Measurements from ENCODE around the gene WASF3.

The WASF3 gene

GRCh38 chr13:26558074-26558805 lies 757 bp downstream of the WASF3 start:
- H3K4me3 ChIP-seq, result peak overlapping the region; percentile 46
- in situ Hi-C loops (cut with MboI; ENCODE audit: low sequenced_read_pairs), result no loop called here
- peaks cover 8% of the 10 kb centered on the region for H3K4me1 ChIP-seq
- H3K36me3 ChIP-seq (replicated peaks), result no peaks in the 10 kb centered on the region
- 0 out of 2 replicates have a peak, but pooled peaks cover 2% of the 10 kb centered on the region for H3K27me3 ChIP-seq (ENCODE audit: low read depth)
- H3K9me3 ChIP-seq, result no peaks in the 10 kb centered on the region
- peak; percentile 20 to 42 for DNase-seq (ENCODE audit: low spot score in 2 of 2)

DNA sequence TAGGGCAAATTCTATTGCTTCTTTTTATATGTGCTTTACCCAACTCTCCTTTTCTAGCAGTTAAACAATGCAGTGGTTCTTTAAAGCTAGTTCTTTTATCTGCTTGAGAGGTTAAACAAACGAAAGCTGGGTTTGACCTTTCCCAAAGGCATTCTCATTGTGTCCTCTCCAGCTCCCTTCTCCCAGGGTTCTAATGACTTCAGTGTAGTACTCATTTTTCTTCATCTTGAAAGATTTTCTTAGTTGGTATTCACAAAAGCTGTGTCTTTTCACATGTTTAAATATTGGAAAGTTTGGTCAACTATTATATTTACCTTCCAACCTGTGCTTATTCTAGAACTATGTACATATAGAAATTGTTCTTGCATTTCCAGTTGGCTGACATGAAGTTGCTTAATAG lies 1.5 kb downstream of the WASF3 start:
- in situ Hi-C loops (cut with MboI; ENCODE audit: low sequenced_read_pairs), result no loop called here
- Histone ChIP-seq H3K4me3 (no peak overlapping the region; the same call in 1 of the 2 replicates), H3K4me1 (peaks cover 8% of the 10 kb centered on the region), H3K9me3 (no peaks in the 10 kb centered on the region), H3K36me3 (replicated peaks) (no peaks in the 10 kb centered on the region), H3K27me3 (ENCODE audit: low read depth) (0 out of 2 replicates have a peak, but pooled peaks cover 2% of the 10 kb centered on the region)
- DNase-seq (ENCODE audit: low spot score in 2 of 2), result peak; percentile 40 to 89

- in situ Hi-C loops (cut with MboI; ENCODE audit: low sequenced_read_pairs), result no loop called here
- Histone ChIP-seq H3K27me3 (ENCODE audit: low read depth) (0 out of 2 replicates have a peak, but pooled peaks cover 2% of the 10 kb centered on the region), H3K4me1 (peaks cover 8% of the 10 kb centered on the region), H3K36me3 (replicated peaks) (no peaks in the 10 kb centered on the region), H3K9me3 (no peaks in the 10 kb centered on the region), H3K4me3 (no peak overlapping the region)
- DNase-seq (ENCODE audit: low spot score in 2 of 2), result no peak
Observed at GRCh38 chr13:26560456-26560855, 3.0 kb downstream of the WASF3 start.

GRCh38 chr13:26561067-26561466 lies 3.6 kb downstream of the WASF3 start:
- peaks cover 8% of the 10 kb centered on the region for H3K4me1 ChIP-seq
- in situ Hi-C loops (cut with MboI; ENCODE audit: low sequenced_read_pairs), result no loop called here
- H3K27me3 ChIP-seq (ENCODE audit: low read depth), result 0 out of 2 replicates have a peak, but pooled peaks cover 2% of the 10 kb centered on the region
- H3K9me3 ChIP-seq, result no peaks in the 10 kb centered on the region
- H3K4me3 ChIP-seq, result no peak overlapping the region
- H3K36me3 ChIP-seq (replicated peaks), result no peaks in the 10 kb centered on the region
- DNase-seq (ENCODE audit: low spot score in 2 of 2), result no peak

DNA sequence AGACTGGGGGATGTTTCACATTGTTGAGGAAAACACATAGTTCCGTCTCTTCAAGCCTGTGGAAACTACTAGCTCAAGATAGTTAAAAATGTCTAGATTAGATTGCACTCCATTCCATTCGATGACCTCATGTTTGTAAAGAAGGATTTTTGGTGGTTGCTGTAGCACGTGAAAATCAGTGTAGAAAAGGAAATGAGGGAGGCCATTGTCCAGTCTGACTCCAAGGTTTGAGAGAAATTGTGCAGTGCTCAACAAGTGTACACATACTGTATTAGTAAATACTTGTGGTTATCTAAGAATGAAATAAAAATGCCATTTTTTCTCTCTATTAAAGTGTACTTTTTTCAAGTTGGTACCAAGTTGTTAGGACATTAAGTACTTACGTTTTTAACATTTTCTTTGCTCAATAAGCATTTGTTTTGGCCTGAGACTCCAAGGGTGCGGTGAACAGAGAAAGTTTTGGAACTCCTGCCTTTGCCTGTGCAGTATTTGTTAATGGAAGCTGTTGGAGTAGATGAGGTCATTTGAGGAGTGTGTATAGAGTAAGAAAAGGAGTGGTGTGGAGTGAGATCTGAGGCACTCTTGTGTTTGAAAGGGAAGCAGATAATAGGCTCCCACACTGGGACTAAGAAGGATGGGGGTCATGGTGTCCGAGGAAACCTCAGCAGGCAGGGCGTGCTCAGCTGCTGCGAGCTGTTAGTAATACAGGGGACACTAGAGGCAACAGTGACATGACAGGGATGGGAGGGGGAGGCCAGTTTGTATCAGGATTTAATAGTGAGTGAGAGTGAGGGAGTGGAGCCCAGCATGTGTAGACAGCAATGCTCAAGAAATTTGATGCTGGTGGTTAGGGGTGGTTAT lies 4.4 kb downstream of the WASF3 start:
- Histone ChIP-seq H3K36me3 (replicated peaks) (no peaks in the 10 kb centered on the region), H3K27me3 (ENCODE audit: low read depth) (no peaks in the 10 kb centered on the region), H3K4me1 (peaks cover 8% of the 10 kb centered on the region), H3K4me3 (no peak overlapping the region), H3K9me3 (no peaks in the 10 kb centered on the region)
- in situ Hi-C loops (cut with MboI; ENCODE audit: low sequenced_read_pairs), result no loop called here
- no peak for DNase-seq (ENCODE audit: low spot score in 2 of 2)

- no peaks in the 10 kb centered on the region for H3K9me3 ChIP-seq
- in situ Hi-C loops (cut with MboI; ENCODE audit: low sequenced_read_pairs), result no loop called here
- DNase-seq (ENCODE audit: low spot score in 2 of 2), result no peak
- H3K4me1 ChIP-seq, result peaks cover 5% of the 10 kb centered on the region
- no peak overlapping the region for H3K4me3 ChIP-seq
- H3K36me3 ChIP-seq (replicated peaks), result no peaks in the 10 kb centered on the region
- H3K27me3 ChIP-seq (ENCODE audit: low read depth), result no peaks in the 10 kb centered on the region
Observed at GRCh38 chr13:26562512-26562890, 5.0 kb downstream of the WASF3 start.

- no peaks in the 10 kb centered on the region for H3K27me3 ChIP-seq (ENCODE audit: low read depth)
- no peaks in the 10 kb centered on the region for H3K36me3 ChIP-seq (replicated peaks)
- in situ Hi-C loops (cut with MboI; ENCODE audit: low sequenced_read_pairs), result no loop called here
- H3K9me3 ChIP-seq, result no peaks in the 10 kb centered on the region
- H3K4me3 ChIP-seq, result no peak overlapping the region
- no peak for DNase-seq (ENCODE audit: low spot score in 2 of 2)
- H3K4me1 ChIP-seq, result peaks cover 5% of the 10 kb centered on the region
Observed at GRCh38 chr13:26563713-26564112, 6.2 kb downstream of the WASF3 start.

- H3K9me3 ChIP-seq, result no peaks in the 10 kb centered on the region
- no peaks in the 10 kb centered on the region for H3K36me3 ChIP-seq (replicated peaks)
- no peaks in the 10 kb centered on the region for H3K4me1 ChIP-seq
- no peaks in the 10 kb centered on the region for H3K27me3 ChIP-seq (ENCODE audit: low read depth)
- in situ Hi-C loops (cut with MboI; ENCODE audit: low sequenced_read_pairs), result no loop called here
- no peak for DNase-seq (ENCODE audit: low spot score in 2 of 2)
- no peak overlapping the region for H3K4me3 ChIP-seq
Observed at GRCh38 chr13:26568132-26568815, 10.8 kb downstream of the WASF3 start.

DNA sequence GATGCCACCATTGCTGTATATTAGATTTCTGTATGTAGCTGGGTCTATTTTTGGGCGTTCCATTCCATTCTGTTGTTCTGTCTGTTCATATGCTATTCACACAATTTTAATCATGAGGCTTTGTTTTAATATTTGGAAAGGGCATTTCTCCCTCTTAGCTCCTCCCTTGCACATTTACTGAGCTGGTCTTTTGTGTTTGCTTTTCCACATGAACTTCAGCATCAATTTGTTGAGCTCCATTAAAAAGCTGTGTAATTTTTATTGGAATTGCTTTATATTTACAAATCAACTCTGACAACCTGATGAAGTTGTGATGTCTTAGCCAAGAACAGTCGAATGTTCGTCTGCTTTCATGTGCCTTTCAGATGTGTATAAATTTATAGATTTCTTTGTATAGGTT lies 14.0 kb downstream of the WASF3 start:
- H3K36me3 ChIP-seq (replicated peaks), result no peaks in the 10 kb centered on the region
- DNase-seq (ENCODE audit: low spot score in 2 of 2), result no peak
- H3K9me3 ChIP-seq, result no peaks in the 10 kb centered on the region
- no peaks in the 10 kb centered on the region for H3K27me3 ChIP-seq (ENCODE audit: low read depth)
- in situ Hi-C loops (cut with MboI; ENCODE audit: low sequenced_read_pairs), result no loop called here
- H3K4me3 ChIP-seq, result no peak overlapping the region
- no peaks in the 10 kb centered on the region for H3K4me1 ChIP-seq

- Histone ChIP-seq H3K27me3 (ENCODE audit: low read depth) (no peaks in the 10 kb centered on the region), H3K36me3 (replicated peaks) (no peaks in the 10 kb centered on the region), H3K4me1 (no peaks in the 10 kb centered on the region), H3K4me3 (no peak overlapping the region), H3K9me3 (peaks cover 2% of the 10 kb centered on the region; the same call in 1 of the 2 replicates)
- no peak for DNase-seq (ENCODE audit: low spot score in 2 of 2)
- in situ Hi-C loops (cut with MboI; ENCODE audit: low sequenced_read_pairs), result no loop called here
Observed at GRCh38 chr13:26575244-26575643, 17.8 kb downstream of the WASF3 start.

DNA sequence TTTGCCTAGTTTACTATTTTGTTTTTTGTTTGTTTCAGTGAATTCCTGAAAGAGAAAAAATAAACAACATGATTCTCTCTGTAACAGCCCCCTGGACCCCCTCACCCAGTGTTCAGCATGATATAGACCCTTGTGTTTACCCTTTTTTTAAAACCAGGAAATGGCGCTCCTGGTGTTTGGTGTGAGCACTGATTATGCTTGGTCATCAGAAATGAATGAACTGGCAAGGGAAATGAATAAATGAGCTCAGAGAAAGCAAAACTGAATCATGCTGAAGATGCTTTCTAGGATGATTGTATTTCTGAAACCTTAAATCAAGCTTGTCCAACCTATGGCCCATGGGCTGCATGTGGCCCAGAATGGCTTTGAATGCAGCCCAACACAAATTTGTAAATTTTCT lies 22.1 kb downstream of the WASF3 start:
- in situ Hi-C loops (cut with MboI; ENCODE audit: low sequenced_read_pairs), result no loop called here
- peaks cover 2% of the 10 kb centered on the region; the same call in 1 of the 2 replicates for H3K9me3 ChIP-seq
- no peaks in the 10 kb centered on the region for H3K27me3 ChIP-seq (ENCODE audit: low read depth)
- DNase-seq (ENCODE audit: low spot score in 2 of 2), result no peak
- no peak overlapping the region for H3K4me3 ChIP-seq
- no peaks in the 10 kb centered on the region for H3K36me3 ChIP-seq (replicated peaks)
- peaks cover 7% of the 10 kb centered on the region for H3K4me1 ChIP-seq

- H3K9me3 ChIP-seq, result peaks cover under 1% of the 10 kb centered on the region; the same call in 1 of the 2 replicates
- H3K36me3 ChIP-seq (replicated peaks), result no peaks in the 10 kb centered on the region
- in situ Hi-C loops (cut with MboI; ENCODE audit: low sequenced_read_pairs), result no loop called here
- DNase-seq (ENCODE audit: low spot score in 2 of 2), result no peak
- peaks cover 14% of the 10 kb centered on the region for H3K4me1 ChIP-seq
- H3K4me3 ChIP-seq, result no peak overlapping the region
- no peaks in the 10 kb centered on the region for H3K27me3 ChIP-seq (ENCODE audit: low read depth)
Observed at GRCh38 chr13:26583662-26584061, 26.2 kb downstream of the WASF3 start.

DNA sequence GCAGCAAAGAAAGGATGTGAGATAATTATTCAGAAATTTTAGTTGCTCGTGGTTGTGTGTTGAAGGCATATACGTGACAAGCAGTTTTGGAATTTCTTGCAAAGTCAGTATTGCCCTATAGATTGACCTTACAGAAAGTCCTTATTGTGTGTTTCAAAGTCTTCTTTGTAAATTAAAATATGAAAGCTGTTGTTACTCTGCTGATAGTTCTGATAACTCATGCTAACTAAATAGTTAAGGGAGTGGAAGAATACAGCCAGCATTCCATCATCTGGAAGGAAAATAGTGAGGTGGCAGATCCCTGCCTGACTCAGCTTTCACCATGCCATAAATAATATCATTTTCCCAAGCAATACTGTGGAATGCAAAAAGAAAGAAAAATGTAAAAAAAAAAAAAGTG lies 27.2 kb downstream of the WASF3 start:
- Histone ChIP-seq H3K4me3 (no peak overlapping the region), H3K9me3 (no peaks in the 10 kb centered on the region)
- in situ Hi-C loops (cut with MboI; ENCODE audit: low sequenced_read_pairs), result no loop called here

More for the DNA sequence above, 27.2 kb downstream of the WASF3 start:
- H3K4me1 ChIP-seq, result peaks cover 14% of the 10 kb centered on the region
- H3K36me3 ChIP-seq (replicated peaks), result no peaks in the 10 kb centered on the region
- peak in 1 of 2 experiments; percentile 48 for DNase-seq (ENCODE audit: low spot score in 2 of 2)
- no peaks in the 10 kb centered on the region for H3K27me3 ChIP-seq (ENCODE audit: low read depth)
